Spinal cord (tissue), 10 donors: Measurements from ENCODE around the gene AMOTL1. TPM values are rescaled to one million over a fixed set of nuclear protein-coding genes. Genes with fewer than 3 reads are reported as not detected.

ENCODE experiments used
- DNase-seq, 6 donors: peaks; one replicate each; pipeline versions ENCODE4 v3.0.0 to v3.0.0-alpha.2; 2013 to 2015; ENCODE audit warnings: low spot score in 6 of 6, low read depth in 4 of 6
- H3K27ac ChIP-seq: one replicate; pipeline ENCODE4 v1.5.1; 2013; ENCODE audit warnings: low read depth, low read length, control low read depth
- H3K27me3 ChIP-seq: one replicate; pipeline ENCODE4 v1.6.1; 2013; ENCODE audit warnings: low read length; ENCODE audit not compliant: control insufficient read depth, insufficient read depth
- H3K36me3 ChIP-seq: one replicate; pipeline ENCODE4 v1.6.1; 2013; ENCODE audit warnings: low read length; ENCODE audit not compliant: control insufficient read depth, insufficient read depth
- H3K4me1 ChIP-seq: one replicate; pipeline ENCODE4 v1.6.1; 2013; ENCODE audit warnings: low read length; ENCODE audit not compliant: control insufficient read depth, insufficient read depth
- H3K4me3 ChIP-seq: one replicate; pipeline ENCODE4 v1.5.1; 2013; ENCODE audit warnings: low read depth, low read length, control low read depth
- H3K9me3 ChIP-seq: one replicate; pipeline ENCODE4 v1.6.1; 2013; ENCODE audit warnings: low read length; ENCODE audit not compliant: control insufficient read depth, insufficient read depth
- WGBS: methylation state at CpG from one replicate; pipeline ENCODE4 v1.1.5; 2013; ENCODE audit warnings: missing lambda C conversion rate; ENCODE audit not compliant: insufficient coverage; 5-methylcytosine and 5-hydroxymethylcytosine counted together
- long read RNA-seq, 4 donors: transcript quantifications; one replicate each; lab custom pipeline, GENCODE V29; 2026
- polyA plus RNA-seq, 2 donors: library from polyadenylated mRNA; unstranded; fragments of 120-200 nt; gene quantifications; one replicate each; pipeline ENCODE4 v1.2.1, GENCODE V29; 2013; ENCODE audit not compliant: insufficient read length in 2 of 2
- total RNA-seq, 2 donors: library from RNA; depleted of rRNA in 1 of 2; stranded (reverse); fragments of 120-200 nt in 1 of 2; fragments of >200 nt in 1 of 2; gene quantifications; one replicate each; pipeline versions ENCODE4 v1.2.3 to v1.2.4, GENCODE V29; 2013 to 2014
- donor health status: healthy.

AMOTL1 gene
- total RNA-seq (10 to 100 TPM; 46.4 to 60.6 TPM), polyA plus RNA-seq (10 to 100 TPM; 20.2 to 22.7 TPM)
- long read RNA-seq, donor 1 = 0 reads
- long read RNA-seq, donor 2 = 0 reads
- long read RNA-seq, donor 3 = 0 reads
- long read RNA-seq, donor 4, full-length matches to known transcripts = 1 of 1 reads
- long read RNA-seq, donor 4, partial matches to known transcripts = 0 of 1 reads
- long read RNA-seq, donor 4, other reads (novel, unspliced or antisense) = 0 of 1 reads

GRCh38 chr11:94767701-94768601 lies at the start of gene AMOTL1:
AMOTL1 (plus strand) TSS chr11:94768356; CDS start chr11:94768512, 156 bp downstream.
- Histone ChIP-seq H3K27ac (peak within 1 kb of the TSS; percentile 90), H3K9me3 (no peaks in the 10 kb centered on the region), H3K4me1 (peaks cover 21% of the 10 kb centered on the region), H3K27me3 (no peaks in the 10 kb centered on the region), H3K4me3 (peak within 1 kb of the TSS; percentile 88), H3K36me3 (no peaks in the 10 kb centered on the region)
- DNase-seq = peak in 5 of 6 donors; percentile 74 to 97 (median 80)
- WGBS = under 1% methylated on average over 52 of the region's 57 CpGs

- WGBS = 90% methylated on average over 2 of the region's 3 CpGs
- Histone ChIP-seq H3K36me3 (no peaks in the 10 kb centered on the region), H3K4me3 (no peak overlapping the region), H3K27me3 (no peaks in the 10 kb centered on the region), H3K9me3 (no peaks in the 10 kb centered on the region), H3K4me1 (no peaks in the 10 kb centered on the region), H3K27ac (no peak overlapping the region)
- DNase-seq = peak in 1 of 6 donors; percentile 50
These were observed 48.3 kb upstream of the AMOTL1 start for GRCh38 chr11:94719876-94720275.

GRCh38 chr11:94721565-94722292 lies 46.4 kb upstream of the AMOTL1 start:
- no peaks in the 10 kb centered on the region for H3K27me3 ChIP-seq

GRCh38 chr11:94722735-94723134 lies 45.4 kb upstream of the AMOTL1 start:
- Histone ChIP-seq H3K27me3 (no peaks in the 10 kb centered on the region), H3K4me3 (no peak overlapping the region), H3K36me3 (no peaks in the 10 kb centered on the region), H3K9me3 (no peaks in the 10 kb centered on the region), H3K27ac (no peak overlapping the region), H3K4me1 (no peaks in the 10 kb centered on the region)
- no peak for DNase-seq
- no CpG with 5 or more reads among the region's 1 CpG for WGBS

More at GRCh38 chr11:94721565-94722292, 46.4 kb upstream of the AMOTL1 start:
- Histone ChIP-seq H3K36me3 (no peaks in the 10 kb centered on the region), H3K27ac (no peak overlapping the region), H3K4me3 (no peak overlapping the region), H3K4me1 (no peaks in the 10 kb centered on the region), H3K9me3 (no peaks in the 10 kb centered on the region)
- 86% methylated on average over 1 of the region's 2 CpGs for WGBS
- DNase-seq = no peak

GRCh38 chr11:94725097-94725496 lies 43.1 kb upstream of the AMOTL1 start:
- DNase-seq = no peak
- Histone ChIP-seq H3K27ac (no peak overlapping the region), H3K4me1 (no peaks in the 10 kb centered on the region), H3K36me3 (no peaks in the 10 kb centered on the region), H3K9me3 (no peaks in the 10 kb centered on the region), H3K27me3 (no peaks in the 10 kb centered on the region), H3K4me3 (no peak overlapping the region)
- 92% methylated on average over 2 of the region's 2 CpGs for WGBS

- Histone ChIP-seq H3K9me3 (no peaks in the 10 kb centered on the region), H3K27ac (no peak overlapping the region), H3K27me3 (no peaks in the 10 kb centered on the region), H3K4me1 (no peaks in the 10 kb centered on the region), H3K4me3 (no peak overlapping the region), H3K36me3 (no peaks in the 10 kb centered on the region)
- peak in 1 of 6 donors; percentile 86 for DNase-seq
- WGBS = 43% methylated on average over 2 of the region's 2 CpGs
These were observed 40.3 kb upstream of the AMOTL1 start for GRCh38 chr11:94727819-94728218.

GRCh38 chr11:94728541-94728940 lies 39.6 kb upstream of the AMOTL1 start:
- no peak overlapping the region for H3K27ac ChIP-seq
- no peaks in the 10 kb centered on the region for H3K4me1 ChIP-seq
- no CpG with 5 or more reads among the region's 1 CpG for WGBS
- H3K9me3 ChIP-seq = no peaks in the 10 kb centered on the region
- H3K36me3 ChIP-seq = no peaks in the 10 kb centered on the region
- no peak for DNase-seq
- no peak overlapping the region for H3K4me3 ChIP-seq
- no peaks in the 10 kb centered on the region for H3K27me3 ChIP-seq

- Histone ChIP-seq H3K4me3 (no peak overlapping the region), H3K4me1 (no peaks in the 10 kb centered on the region), H3K36me3 (no peaks in the 10 kb centered on the region), H3K27ac (no peak overlapping the region), H3K27me3 (no peaks in the 10 kb centered on the region), H3K9me3 (no peaks in the 10 kb centered on the region)
- DNase-seq = no peak
- WGBS = no CpG with 5 or more reads among the region's 7 CpGs
These were observed 39.0 kb upstream of the AMOTL1 start for GRCh38 chr11:94728966-94729751.

- Histone ChIP-seq H3K4me1 (peaks cover 8% of the 10 kb centered on the region), H3K9me3 (no peaks in the 10 kb centered on the region), H3K27me3 (peaks cover 2% of the 10 kb centered on the region), H3K4me3 (no peak overlapping the region), H3K36me3 (no peaks in the 10 kb centered on the region), H3K27ac (no peak overlapping the region)
- no CpG with 5 or more reads among the region's 1 CpG for WGBS
- DNase-seq = no peak
These were observed 38.0 kb upstream of the AMOTL1 start for GRCh38 chr11:94730153-94730552.
